IPS DF 6.9 (cell line): ENCODE data around the gene NUDT16.

Experiments
- DNase-seq: peaks from one replicate; pipeline ENCODE4 v3.0.0-alpha.2; 2013; ENCODE audit warnings: low read depth, low spot score
- H3K27ac ChIP-seq: one replicate; pipeline ENCODE4 v1.5.1; 2013; ENCODE audit warnings: low read length, control low read depth
- H3K27me3 ChIP-seq: 2 replicates; pipeline ENCODE4 v1.6.1; 2013; ENCODE audit warnings: mild to moderate bottlenecking, low read length; ENCODE audit not compliant: control insufficient read depth, insufficient read depth
- H3K36me3 ChIP-seq: 2 replicates; pipeline ENCODE4 v1.6.1; 2013; ENCODE audit warnings: low read length; ENCODE audit not compliant: control insufficient read depth, insufficient read depth
- H3K4me1 ChIP-seq: 2 replicates; pipeline ENCODE4 v1.6.1; 2013; ENCODE audit warnings: low read length; ENCODE audit not compliant: control insufficient read depth, insufficient read depth
- H3K4me3 ChIP-seq: 2 replicates; pipeline ENCODE4 v1.5.1; 2013; ENCODE audit warnings: mild to moderate bottlenecking, low read length
- H3K9me3 ChIP-seq: 2 replicates; pipeline ENCODE4 v1.6.1; 2013; ENCODE audit warnings: low read length, inconsistent platforms; ENCODE audit not compliant: control insufficient read depth, insufficient read depth
- WGBS: extraction: QIAGEN DNeasy Blood & Tissue Kit; methylation state at CpG from one replicate; pipeline ENCODE4 v1.1.7; 2013; ENCODE audit warnings: mixed read lengths, missing lambda C conversion rate; ENCODE audit not compliant: insufficient read length, insufficient coverage; 5-methylcytosine and 5-hydroxymethylcytosine counted together

Gene NUDT16

DNA sequence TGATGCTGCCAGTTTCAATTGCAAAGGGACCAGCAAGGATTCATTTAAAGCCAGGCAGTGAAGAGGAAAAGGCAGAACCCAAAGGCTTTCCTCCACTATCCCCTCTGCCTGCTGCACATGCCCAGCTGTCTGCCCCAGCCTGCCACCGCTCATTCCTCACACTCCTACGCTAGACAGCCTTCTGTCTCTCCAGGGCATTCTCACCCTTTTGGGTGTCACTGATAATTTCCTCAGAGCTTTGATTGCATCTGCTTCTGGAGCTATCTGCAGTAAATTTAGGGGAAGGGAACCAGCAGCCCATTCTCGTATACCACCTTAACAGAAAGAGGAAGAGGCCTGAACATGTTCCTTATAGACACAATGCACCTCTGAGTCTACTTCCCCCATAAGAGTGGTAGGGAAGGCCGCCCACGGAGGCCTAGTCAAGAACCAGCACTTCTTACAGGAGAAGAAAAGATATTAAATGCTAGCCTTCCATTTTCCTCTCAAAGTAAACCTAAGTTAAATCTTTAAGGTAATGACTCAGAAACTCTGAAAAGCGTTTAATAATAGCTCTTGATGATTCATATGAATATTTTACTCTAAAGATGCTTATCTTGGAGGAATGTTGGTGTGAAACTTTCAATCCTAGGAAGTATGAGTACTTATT, 20.9 kb downstream of the NUDT16 start:
- Histone ChIP-seq H3K27me3 (no peaks in the 10 kb centered on the region), H3K9me3 (no peaks in the 10 kb centered on the region)

DNA sequence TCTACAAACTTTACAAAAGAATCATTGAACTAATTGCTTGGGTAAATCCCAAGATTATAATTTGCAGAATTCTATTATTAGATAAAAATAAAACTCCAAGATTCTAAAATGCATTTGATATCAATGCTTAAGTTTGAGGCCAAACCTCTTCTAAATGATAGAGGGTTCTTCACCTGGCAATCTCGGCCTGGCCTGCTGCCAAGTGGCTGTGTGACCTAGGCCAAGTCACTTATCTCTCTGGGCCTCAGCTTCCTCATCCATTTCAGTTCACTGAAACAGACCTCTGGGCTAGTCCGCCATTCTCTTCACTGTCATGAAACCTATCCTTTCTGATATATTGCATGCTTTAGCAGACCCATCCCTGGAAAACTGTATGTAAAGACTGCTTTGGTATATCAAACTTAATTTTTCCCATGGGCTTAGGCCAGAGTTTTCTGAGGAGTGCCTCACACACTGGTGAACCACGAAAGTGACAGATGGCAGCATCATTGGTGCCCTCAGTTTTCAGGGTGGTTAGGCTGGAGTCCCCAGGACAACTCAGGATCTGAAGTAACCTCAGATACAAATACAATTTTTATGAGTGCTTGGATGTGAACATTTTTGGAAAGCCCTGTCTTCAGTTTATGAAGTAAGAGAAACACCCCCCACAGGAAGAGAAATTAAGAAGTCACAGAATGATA, 21.8 kb downstream of the NUDT16 start:
- Histone ChIP-seq H3K27me3 (no peaks in the 10 kb centered on the region), H3K4me1 (no peaks in the 10 kb centered on the region), H3K9me3 (no peaks in the 10 kb centered on the region), H3K4me3 (no peak overlapping the region), H3K27ac (no peak overlapping the region), H3K36me3 (no peaks in the 10 kb centered on the region)
- no peak for DNase-seq
- WGBS, result no CpG with 5 or more reads among the region's 3 CpGs

More for the DNA sequence above, 20.9 kb downstream of the NUDT16 start:
- no peak for DNase-seq
- no peak overlapping the region for H3K27ac ChIP-seq
- no peaks in the 10 kb centered on the region for H3K4me1 ChIP-seq
- no peaks in the 10 kb centered on the region for H3K36me3 ChIP-seq
- no CpG with 5 or more reads among the region's 6 CpGs for WGBS
- H3K4me3 ChIP-seq, result no peak overlapping the region

DNA sequence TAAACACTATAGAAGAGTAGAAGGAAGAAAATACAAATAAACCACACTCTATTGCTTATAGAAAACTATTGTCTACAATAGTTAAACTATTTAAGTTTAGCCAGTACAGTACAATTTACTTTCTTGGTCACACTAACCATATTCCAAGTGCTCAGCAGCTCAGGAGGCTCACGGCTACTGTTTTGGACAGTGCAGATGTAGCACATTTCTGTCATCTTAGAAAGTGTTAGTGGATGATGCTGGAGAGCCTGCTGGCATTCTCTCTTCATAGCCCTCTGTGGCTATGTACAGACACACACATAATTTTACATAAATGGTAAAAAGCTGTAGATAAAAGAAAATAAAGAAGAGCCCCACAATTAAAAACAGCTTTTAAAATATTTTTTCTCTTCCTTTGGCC, 23.8 kb downstream of the NUDT16 start:
- H3K36me3 ChIP-seq, result no peaks in the 10 kb centered on the region
- H3K27me3 ChIP-seq, result no peaks in the 10 kb centered on the region
- no peaks in the 10 kb centered on the region for H3K4me1 ChIP-seq
- no peak for DNase-seq
- no peaks in the 10 kb centered on the region for H3K9me3 ChIP-seq
- no peak overlapping the region for H3K27ac ChIP-seq
- WGBS, result no CpG with 5 or more reads among the region's 1 CpG
- no peak overlapping the region for H3K4me3 ChIP-seq

DNA sequence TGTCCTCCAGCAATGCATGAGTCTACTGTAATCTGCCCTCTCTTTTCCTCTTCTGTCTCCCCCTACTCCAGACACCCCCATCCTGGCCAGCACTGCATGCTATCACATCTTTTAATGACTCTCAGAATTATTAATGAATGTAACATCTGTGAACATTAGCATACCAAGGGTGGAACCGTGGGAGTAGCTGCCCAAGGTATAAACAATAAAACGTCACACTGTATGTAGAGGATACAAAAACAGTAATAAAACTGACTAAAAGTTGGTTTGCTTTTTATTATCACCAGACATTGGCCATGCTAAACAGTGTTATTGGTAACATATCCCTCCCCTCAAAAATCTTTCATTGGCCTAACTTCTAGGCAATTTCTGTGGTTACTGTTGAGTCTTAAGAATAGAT, 24.7 kb downstream of the NUDT16 start:
- DNase-seq, result no peak
- Histone ChIP-seq H3K36me3 (no peaks in the 10 kb centered on the region), H3K4me3 (no peak overlapping the region), H3K27me3 (no peaks in the 10 kb centered on the region), H3K4me1 (no peaks in the 10 kb centered on the region), H3K9me3 (no peaks in the 10 kb centered on the region), H3K27ac (no peak overlapping the region)
- WGBS, result no CpG with 5 or more reads among the region's 2 CpGs

- H3K27me3 ChIP-seq, result no peaks in the 10 kb centered on the region
- H3K4me1 ChIP-seq, result no peaks in the 10 kb centered on the region
- H3K9me3 ChIP-seq, result no peaks in the 10 kb centered on the region
- H3K4me3 ChIP-seq, result no peak overlapping the region
- no CpG with 5 or more reads among the region's 2 CpGs for WGBS
- no peak overlapping the region for H3K27ac ChIP-seq
- H3K36me3 ChIP-seq, result no peaks in the 10 kb centered on the region
- DNase-seq, result no peak
Observed at GRCh38 chr3:131417751-131418150, 36.2 kb downstream of the NUDT16 start.

DNA sequence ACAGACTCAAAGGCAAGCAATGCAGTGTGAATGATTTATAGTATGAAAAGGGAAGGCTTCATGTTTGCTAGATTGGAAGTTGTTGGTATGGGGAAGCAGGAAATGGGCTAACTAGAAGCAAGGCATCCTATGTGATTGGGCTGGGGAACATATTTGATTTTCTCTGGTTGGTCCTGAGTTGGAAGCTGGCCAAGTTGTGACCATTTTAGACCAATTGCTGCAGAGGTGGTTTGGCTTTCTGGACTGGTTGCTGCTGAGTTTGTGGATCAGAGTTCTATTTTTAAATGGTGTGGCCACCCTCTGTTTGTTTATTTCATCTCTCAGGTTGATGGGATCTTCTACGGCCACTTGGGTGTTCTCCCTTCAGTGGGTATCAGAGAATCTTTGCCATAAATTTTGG, 39.7 kb downstream of the NUDT16 start:
- H3K9me3 ChIP-seq, result no peaks in the 10 kb centered on the region
- H3K36me3 ChIP-seq, result no peaks in the 10 kb centered on the region
- DNase-seq, result no peak
- no peaks in the 10 kb centered on the region for H3K4me1 ChIP-seq
- no peak overlapping the region for H3K4me3 ChIP-seq
- no peak overlapping the region for H3K27ac ChIP-seq
- no peaks in the 10 kb centered on the region for H3K27me3 ChIP-seq
- no CpG with 5 or more reads among the region's 1 CpG for WGBS

GRCh38 chr3:131421957-131422498, 40.5 kb downstream of the NUDT16 start:
- DNase-seq, result no peak

DNA sequence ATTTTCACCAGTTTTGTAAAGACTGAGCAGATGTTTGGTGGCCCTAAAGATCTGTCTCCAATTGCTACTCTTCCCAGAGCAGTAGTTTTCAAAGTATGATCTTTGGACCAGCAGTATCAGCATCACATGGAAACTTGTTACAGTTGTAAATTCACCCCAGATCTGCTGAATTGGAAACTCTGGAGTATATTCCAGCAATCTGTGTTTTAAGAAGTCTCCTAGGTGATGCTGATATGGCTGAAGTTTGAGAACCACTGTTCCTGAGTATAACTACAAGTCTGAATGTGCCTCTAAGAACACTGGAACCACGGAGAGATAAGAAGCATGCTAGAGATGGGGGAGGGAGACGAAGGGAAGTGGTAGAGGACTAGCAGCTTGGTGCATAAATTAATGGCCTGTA, 45.7 kb downstream of the NUDT16 start:
- H3K36me3 ChIP-seq, result no peaks in the 10 kb centered on the region
- no CpG with 5 or more reads among the region's 2 CpGs for WGBS
- no peak for DNase-seq

More at GRCh38 chr3:131421957-131422498, 40.5 kb downstream of the NUDT16 start:
- Histone ChIP-seq H3K4me1 (no peaks in the 10 kb centered on the region), H3K27ac (no peak overlapping the region), H3K27me3 (no peaks in the 10 kb centered on the region), H3K4me3 (no peak overlapping the region), H3K36me3 (no peaks in the 10 kb centered on the region), H3K9me3 (no peaks in the 10 kb centered on the region)

GRCh38 chr3:131431754-131432153, 50.2 kb downstream of the NUDT16 start:
- H3K27ac ChIP-seq, result no peak overlapping the region
- no peak for DNase-seq
- H3K4me1 ChIP-seq, result no peaks in the 10 kb centered on the region
- H3K36me3 ChIP-seq, result no peaks in the 10 kb centered on the region
- WGBS, result no CpG with 5 or more reads among the region's 5 CpGs
- no peaks in the 10 kb centered on the region for H3K27me3 ChIP-seq
- no peak overlapping the region for H3K4me3 ChIP-seq
- no peaks in the 10 kb centered on the region for H3K9me3 ChIP-seq

More for the DNA sequence above, 45.7 kb downstream of the NUDT16 start:
- H3K27ac ChIP-seq, result no peak overlapping the region
- no peaks in the 10 kb centered on the region for H3K27me3 ChIP-seq
- no peak overlapping the region for H3K4me3 ChIP-seq
- no peaks in the 10 kb centered on the region for H3K4me1 ChIP-seq
- no peaks in the 10 kb centered on the region for H3K9me3 ChIP-seq

DNA sequence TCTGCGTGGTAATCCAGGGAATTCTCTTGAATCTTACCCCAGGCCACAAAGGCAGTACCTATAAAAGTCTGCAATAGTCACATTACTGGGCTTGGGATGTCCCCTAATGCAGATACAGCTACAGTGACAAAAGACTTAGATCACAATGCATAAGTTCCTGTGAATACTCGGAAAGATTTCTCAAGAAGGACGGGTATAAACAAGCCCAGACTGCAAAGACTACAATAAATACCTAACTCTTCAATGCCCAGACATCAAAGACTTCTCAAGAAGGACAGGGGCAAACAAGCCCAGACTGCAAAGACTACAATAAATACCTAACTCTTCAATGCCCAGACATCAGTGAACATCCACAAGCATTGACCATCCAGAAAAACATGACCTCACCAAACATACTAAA, 50.9 kb downstream of the NUDT16 start:
- Histone ChIP-seq H3K9me3 (no peaks in the 10 kb centered on the region), H3K27ac (no peak overlapping the region), H3K27me3 (no peaks in the 10 kb centered on the region), H3K4me1 (no peaks in the 10 kb centered on the region), H3K36me3 (no peaks in the 10 kb centered on the region), H3K4me3 (no peak overlapping the region)
- DNase-seq, result no peak
- WGBS, result no CpG with 5 or more reads among the region's 3 CpGs

DNA sequence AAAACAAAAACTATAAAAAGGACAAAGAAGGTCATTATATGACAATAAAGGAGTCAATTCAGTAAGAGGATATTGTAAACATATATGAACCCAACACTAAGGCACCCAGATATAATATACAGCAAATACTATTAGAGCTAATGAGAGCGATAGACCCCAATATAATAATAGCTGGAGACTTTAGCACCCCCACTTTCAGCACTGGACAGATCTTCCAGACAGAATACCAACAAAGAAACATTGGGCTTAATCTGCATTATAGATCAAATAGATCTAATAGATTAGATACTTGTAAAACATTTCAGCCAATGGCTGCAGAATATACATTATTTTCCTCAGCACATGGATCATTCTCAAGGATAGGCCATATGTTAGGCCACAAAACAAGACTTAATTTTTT, 53.4 kb downstream of the NUDT16 start:
- H3K36me3 ChIP-seq, result no peaks in the 10 kb centered on the region
- DNase-seq, result no peak
- WGBS, result no CpG with 5 or more reads among the region's 1 CpG
- no peak overlapping the region for H3K27ac ChIP-seq
- H3K4me1 ChIP-seq, result no peaks in the 10 kb centered on the region
- H3K9me3 ChIP-seq, result no peaks in the 10 kb centered on the region
- no peak overlapping the region for H3K4me3 ChIP-seq
- no peaks in the 10 kb centered on the region for H3K27me3 ChIP-seq
